ENCODE measurements around the gene PGLYRP1. TPM values are rescaled to one million over a fixed set of nuclear protein-coding genes. Genes with fewer than 3 reads are reported as not detected.

PGLYRP1 gene
- polyA plus RNA-seq, 5 donors, result 0.48 to 1.1 (median 0.84) TPM; not detected in 1

DNA sequence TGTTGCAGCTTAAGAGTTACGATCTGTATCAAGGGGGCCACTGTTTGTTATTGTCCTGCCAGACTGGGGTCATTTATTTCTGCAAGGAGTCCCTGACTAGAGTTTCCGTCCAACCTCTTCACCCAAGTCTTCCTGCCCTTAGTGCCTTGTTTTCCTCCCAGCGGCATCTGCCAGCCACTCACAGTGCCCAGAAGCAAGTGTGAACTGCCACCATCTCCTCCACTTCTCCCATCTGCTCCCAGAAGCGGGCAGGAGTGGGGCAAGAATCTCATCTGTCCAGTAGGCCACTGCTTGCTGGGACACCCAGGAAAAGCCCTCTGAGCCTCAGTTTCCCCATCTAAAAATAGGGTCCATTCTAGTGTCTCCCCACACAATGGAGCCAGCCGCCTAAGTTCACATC, 53.2 kb downstream of the PGLYRP1 start:
- DNase-seq, result no peak

Other genes with a start within 250 kb of the PGLYRP1 start
- gene DMPK, start 240.6 kb downstream of the PGLYRP1 start, polyA plus RNA-seq (ENCODE audit: insufficient read depth in 1 of 5, insufficient read length in 5 of 5, low replicate concordance in 1 of 5), result 10 to 100 TPM; 43.9 to 89.6 (median 52.9) TPM
- 10 to 100 TPM; 23.6 to 45.4 (median 34.3) TPM for gene DMWD, start 230.2 kb downstream of the PGLYRP1 start, polyA plus RNA-seq (ENCODE audit: insufficient read depth in 1 of 5, insufficient read length in 5 of 5, low replicate concordance in 1 of 5)
- gene RSPH6A, start 207.7 kb downstream of the PGLYRP1 start, polyA plus RNA-seq (ENCODE audit: insufficient read depth in 1 of 5, insufficient read length in 5 of 5, low replicate concordance in 1 of 5), result under 1 TPM in 1 of 5 donors, not detected in 4; 0.08 TPM
- 10 to 100 TPM; 50.6 to 73.7 (median 64.0) TPM for gene SYMPK, start 159.9 kb downstream of the PGLYRP1 start, polyA plus RNA-seq (ENCODE audit: insufficient read depth in 1 of 5, insufficient read length in 5 of 5, low replicate concordance in 1 of 5)
- 1 to 10 TPM; 1.2 to 3.3 (median 1.6) TPM for gene FOXA3, start 158.7 kb downstream of the PGLYRP1 start, polyA plus RNA-seq (ENCODE audit: insufficient read depth in 1 of 5, insufficient read length in 5 of 5, low replicate concordance in 1 of 5)
- gene IRF2BP1, start 136.9 kb downstream of the PGLYRP1 start, polyA plus RNA-seq (ENCODE audit: insufficient read depth in 1 of 5, insufficient read length in 5 of 5, low replicate concordance in 1 of 5), result 10 to 100 TPM; 12.1 to 33.4 (median 15.8) TPM
- gene MYPOP, start 120.4 kb downstream of the PGLYRP1 start, polyA plus RNA-seq (ENCODE audit: insufficient read depth in 1 of 5, insufficient read length in 5 of 5, low replicate concordance in 1 of 5), result 1 to 10 TPM; 3.6 to 7.5 (median 5.0) TPM
- gene NANOS2, start 108.3 kb downstream of the PGLYRP1 start, polyA plus RNA-seq (ENCODE audit: insufficient read depth in 1 of 5, insufficient read length in 5 of 5, low replicate concordance in 1 of 5), result not detected
- gene NOVA2, start 49.2 kb downstream of the PGLYRP1 start, polyA plus RNA-seq (ENCODE audit: insufficient read depth in 1 of 5, insufficient read length in 5 of 5, low replicate concordance in 1 of 5), result 10 to 100 TPM in 1 of 5 donors, 1 to 10 TPM in 4; 7.4 to 11.1 (median 9.6) TPM
- gene CCDC61, start 27.6 kb downstream of the PGLYRP1 start, polyA plus RNA-seq (ENCODE audit: insufficient read depth in 1 of 5, insufficient read length in 5 of 5, low replicate concordance in 1 of 5), result 10 to 100 TPM; 11.6 to 15.4 (median 13.4) TPM
- gene IGFL4, start 17.9 kb upstream of the PGLYRP1 start, polyA plus RNA-seq (ENCODE audit: insufficient read depth in 1 of 5, insufficient read length in 5 of 5, low replicate concordance in 1 of 5), result 1 to 10 TPM in 1 of 5 donors, under 1 TPM in 4; 0.40 to 1.0 (median 0.58) TPM
- gene IGFL3, start 101.6 kb upstream of the PGLYRP1 start, polyA plus RNA-seq (ENCODE audit: insufficient read depth in 1 of 5, insufficient read length in 5 of 5, low replicate concordance in 1 of 5), result not detected
- 1 to 10 TPM in 3 of 5 donors, under 1 TPM in 2; 0.58 to 1.3 (median 1.0) TPM for gene IGFL2, start 125.2 kb upstream of the PGLYRP1 start, polyA plus RNA-seq (ENCODE audit: insufficient read depth in 1 of 5, insufficient read length in 5 of 5, low replicate concordance in 1 of 5)
- not detected for gene IGFL1, start 206.7 kb upstream of the PGLYRP1 start, polyA plus RNA-seq (ENCODE audit: insufficient read depth in 1 of 5, insufficient read length in 5 of 5, low replicate concordance in 1 of 5)